Esophagus squamous epithelium (tissue), 4 donors: ENCODE measurements around the gene DNM2.

Experiments used
- CTCF ChIP-seq, 6 experiments: fragments of 450-650 bp in 4 of 6; fragments of 200-600 bp in 2 of 6; sonication (generic) in 2 of 6; IDR thresholded peaks; one replicate each; pipeline ENCODE4 v1.5.1; 2016 to 2019; ENCODE audit warnings: antibody characterized with exemption in 6 of 6, mild to moderate bottlenecking in 4 of 6, moderate library complexity in 4 of 6
- POLR2A ChIP-seq, 4 donors: fragments of 450-650 bp; IDR thresholded peaks; one replicate each; pipeline ENCODE4 v1.6.1; 2017; ENCODE audit warnings: antibody characterized with exemption in 4 of 4, mild to moderate bottlenecking in 4 of 4, moderate library complexity in 3 of 4

- TF ChIP-seq CTCF (IDR thresholded peaks at IDR 0.05) (no peak), POLR2A (IDR thresholded peaks at IDR 0.05) (no peak)
These were observed 100.6 kb downstream of the DNM2 start for GRCh38 chr19:10818301-10819123.
